Kidney (tissue), 14 donors: ENCODE measurements around the gene GNB1L. TPM values are rescaled to one million over a fixed set of nuclear protein-coding genes. Genes with fewer than 3 reads are reported as not detected.

Source experiments
- DNase-seq, 5 donors: peaks; one replicate each; pipeline ENCODE4 v3.0.0-alpha.2; 2013 to 2020
- FAIRE-seq: peaks from 2 replicates; lab custom pipeline; 2012; peaks lifted over from hg19 to GRCh38; lab: Jason Lieb, UNC
- H3K27ac ChIP-seq, 2 donors: one replicate each; pipeline ENCODE4 v1.7.0; 2013; ENCODE audit warnings: low read depth in 2 of 2, low read length in 2 of 2, inconsistent platforms in 1 of 2
- H3K27me3 ChIP-seq: one replicate; pipeline ENCODE4 v1.7.1; 2013; ENCODE audit warnings: low read length, inconsistent platforms; ENCODE audit not compliant: control insufficient read depth, insufficient read depth
- H3K36me3 ChIP-seq, 3 donors: one replicate each; pipeline versions ENCODE4 v1.7.0 to v1.7.1; 2013; ENCODE audit warnings: low read length in 3 of 3, control low read depth in 1 of 3, inconsistent platforms in 1 of 3; ENCODE audit not compliant: insufficient read depth in 3 of 3, control insufficient read depth in 2 of 3
- H3K4me1 ChIP-seq, 3 donors: one replicate each; pipeline versions ENCODE4 v1.7.0 to v1.7.1; 2013; ENCODE audit warnings: low read length in 3 of 3, inconsistent platforms in 1 of 3, low read depth in 1 of 3; ENCODE audit not compliant: control insufficient read depth in 2 of 3, insufficient read depth in 2 of 3
- H3K4me3 ChIP-seq, 3 donors: one replicate each; pipeline versions ENCODE4 v1.7.0 to v1.8.1; 2013; ENCODE audit warnings: low read length in 3 of 3, control low read depth in 1 of 3, inconsistent platforms in 1 of 3
- H3K9ac ChIP-seq, 3 donors: one replicate each; pipeline versions ENCODE4 v1.7.0 to v1.7.1; 2013; ENCODE audit warnings: low read length in 3 of 3, control low read depth in 1 of 3, inconsistent platforms in 1 of 3
- H3K9me3 ChIP-seq, 3 donors: one replicate each; pipeline versions ENCODE4 v1.7.0 to v1.7.1; 2013; ENCODE audit warnings: low read length in 3 of 3, control low read depth in 1 of 3, inconsistent platforms in 1 of 3; ENCODE audit not compliant: control insufficient read depth in 2 of 3, insufficient read depth in 1 of 3
- CTCF ChIP-seq: IDR thresholded peaks from 3 replicates; pipeline ENCODE4 v1.5.1; 2012; ENCODE audit warnings: mild to moderate bottlenecking, moderate library complexity, borderline replicate concordance; ENCODE audit not compliant: insufficient read depth; ENCODE audit errors: extremely low read depth
- intact Hi-C: fragments of 100-400 bp; cut with DNase I; formaldehyde crosslinking; loops from one replicate; pipeline ENCODE4 v1.11.1; 2022
- polyA plus RNA-seq: library from polyadenylated mRNA; stranded (reverse); fragments of 350-450 nt; fragmentation: Illumina TruSeq; extraction: RNeasy Lipid Tissue Mini Kit (QIAGEN cat#74804); gene quantifications from one replicate; pipeline ENCODE4 v1.2.3, GENCODE V29; 2014; ENCODE audit warnings: low read depth, low replicate concordance; ENCODE audit not compliant: insufficient read depth
- total RNA-seq: library from RNA; stranded (reverse); fragmentation: NEBNext Ultra II Directional; extraction: Animal tissue kit (Norgen Biotek cat#: 25700); gene quantifications from one replicate; pipeline ENCODE4 v1.2.1, GENCODE V29; 2021
- donor health status: control.
- donor health status: control.
- donor health status: control.
- donor health status: control.
- donor health status: control.
- donor health status: DM: yes; HTN: yes; CAD: no.
- donor health status: Normal renal cell carcinoma (clear cell type).

The GNB1L gene
- total and polyA plus RNA-seq, 2 donors from 2014 or later = 4.0 to 4.4 TPM

GRCh38 chr22:19815823-19816290, 38.8 kb downstream of the GNB1L start:
- intact Hi-C loops = no loop called here
- no peaks in the 10 kb centered on the region for H3K36me3 ChIP-seq
- no peaks in the 10 kb centered on the region for H3K4me1 ChIP-seq
- no peak for FAIRE-seq
- TF ChIP-seq CTCF = no peak
- DNase-seq = peak in 2 of 5 donors; percentile 18 to 58
- no peaks in the 10 kb centered on the region for H3K27me3 ChIP-seq
- H3K4me3 ChIP-seq = no peak overlapping the region
- H3K9me3 ChIP-seq = no peaks in the 10 kb centered on the region
- no peak overlapping the region for H3K9ac ChIP-seq
- H3K27ac ChIP-seq = no peak overlapping the region

DNA sequence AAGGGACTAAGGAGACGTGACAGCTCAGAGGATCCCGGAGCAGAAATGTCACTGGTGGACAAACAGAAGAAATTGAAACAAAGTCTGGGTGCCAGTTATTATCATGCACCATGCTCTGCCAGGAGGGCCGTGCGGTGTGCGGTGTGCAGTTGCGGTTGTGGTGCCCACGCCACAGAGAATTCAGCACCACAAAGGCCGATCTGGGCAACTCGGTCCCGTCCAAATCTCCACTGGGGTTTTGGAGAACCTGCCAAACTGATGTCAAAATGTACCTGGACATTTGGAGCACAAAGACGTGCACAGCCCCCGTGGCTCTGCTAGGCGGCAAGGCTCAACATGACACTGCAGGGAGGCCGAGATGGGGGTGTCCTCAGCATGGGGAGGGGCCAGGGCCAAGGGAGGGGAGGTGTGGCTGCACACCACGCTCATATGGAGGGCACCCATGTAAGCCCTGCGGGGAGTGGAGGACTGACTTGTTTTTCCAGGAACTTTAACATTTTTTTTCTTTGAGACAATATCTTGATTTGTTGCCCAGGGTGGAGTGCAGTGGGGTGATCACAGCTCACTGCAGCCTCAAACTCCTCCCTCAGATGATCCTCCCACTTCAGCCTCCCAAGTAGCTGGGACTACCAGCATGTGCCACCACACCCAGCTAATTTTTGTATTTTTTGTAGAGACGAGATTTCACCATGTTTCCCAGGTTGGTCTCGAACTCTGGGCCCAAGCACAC, 39.4 kb downstream of the GNB1L start:
- no peak overlapping the region for H3K4me3 ChIP-seq
- no peak for TF ChIP-seq CTCF
- no peak overlapping the region for H3K9ac ChIP-seq
- DNase-seq = no peak
- intact Hi-C loops = no loop called here
- no peaks in the 10 kb centered on the region for H3K36me3 ChIP-seq
- H3K27ac ChIP-seq = no peak overlapping the region
- H3K27me3 ChIP-seq = no peaks in the 10 kb centered on the region
- FAIRE-seq = no peak
- H3K9me3 ChIP-seq = no peaks in the 10 kb centered on the region
- H3K4me1 ChIP-seq = no peaks in the 10 kb centered on the region

DNA sequence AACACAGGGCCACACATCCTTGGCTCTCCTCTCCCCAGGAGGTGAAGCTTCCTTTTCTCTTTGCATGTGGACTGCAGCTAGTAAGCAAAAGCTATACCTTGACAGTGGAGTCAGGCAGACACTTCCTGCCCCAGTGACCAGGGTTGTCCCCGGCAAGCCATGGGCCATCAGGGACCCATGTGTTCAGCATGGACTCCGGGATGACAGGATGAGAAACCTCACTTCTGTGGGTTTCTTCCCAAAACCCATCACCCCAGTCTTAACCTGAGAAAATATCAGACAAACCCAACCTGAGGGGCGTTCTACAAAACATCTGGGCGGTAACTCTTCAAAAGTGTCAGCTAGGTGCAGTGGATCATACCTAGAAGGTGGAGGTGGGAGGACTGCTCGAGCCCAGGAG, 40.2 kb downstream of the GNB1L start:
- Histone ChIP-seq H3K4me1 (no peaks in the 10 kb centered on the region), H3K4me3 (no peak overlapping the region), H3K27me3 (no peaks in the 10 kb centered on the region), H3K27ac (no peak overlapping the region), H3K36me3 (no peaks in the 10 kb centered on the region), H3K9me3 (no peaks in the 10 kb centered on the region), H3K9ac (no peak overlapping the region)
- FAIRE-seq (no peak), DNase-seq (peak in 1 of 5 donors; percentile 32)
- intact Hi-C loops = no loop called here
- TF ChIP-seq CTCF = no peak

DNA sequence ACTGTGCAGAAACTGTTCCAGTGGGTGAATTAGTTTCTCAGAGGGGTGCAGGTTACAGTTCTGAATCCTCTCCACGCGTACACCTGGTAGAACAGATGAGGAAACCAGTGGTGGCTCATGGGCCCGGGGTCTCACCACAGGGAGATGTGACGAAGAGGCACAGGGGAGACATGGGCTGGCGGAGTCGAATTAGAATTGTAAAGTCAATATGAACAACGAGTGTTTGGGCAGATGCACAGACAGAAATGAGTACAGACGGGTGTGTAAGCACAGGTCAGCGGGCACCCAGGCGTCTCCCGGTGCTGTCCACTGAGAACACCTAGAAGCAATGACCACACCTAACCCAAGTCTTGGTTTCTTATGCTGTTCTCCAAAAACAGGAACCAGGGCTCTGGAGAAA, 41.8 kb downstream of the GNB1L start:
- FAIRE-seq (no peak), DNase-seq (peak in 1 of 5 donors; percentile 14)
- no peak overlapping the region for H3K27ac ChIP-seq
- H3K27me3 ChIP-seq = no peaks in the 10 kb centered on the region
- H3K4me1 ChIP-seq = no peaks in the 10 kb centered on the region
- H3K36me3 ChIP-seq = no peaks in the 10 kb centered on the region
- H3K9ac ChIP-seq = no peak overlapping the region
- no peak overlapping the region for H3K4me3 ChIP-seq
- TF ChIP-seq CTCF = no peak
- intact Hi-C loops = no loop called here
- H3K9me3 ChIP-seq = no peaks in the 10 kb centered on the region
